Esophagus muscularis mucosa (tissue), 4 donors: ENCODE data around the gene SND1.

Experiments used
- EP300 ChIP-seq: sonication (generic); formaldehyde crosslinking; IDR thresholded peaks from one replicate; pipeline ENCODE4 v1.6.1; 2017; ENCODE audit warnings: antibody characterized with exemption
- POLR2A ChIP-seq: fragments of 450-650 bp; IDR thresholded peaks from one replicate; pipeline ENCODE4 v1.6.1; 2017; ENCODE audit warnings: antibody characterized with exemption, moderate library complexity, mild to moderate bottlenecking, low read depth
- POLR2AphosphoS5 ChIP-seq, 2 donors: sonication (generic); formaldehyde crosslinking; IDR thresholded peaks; one replicate each; pipeline ENCODE4 v1.6.1; 2017; ENCODE audit warnings: antibody characterized with exemption in 2 of 2
- TF ChIP-seq, protein P1 (sequence below), 3 experiments: fragments of 200-600 bp in 2 of 3; fragments of 450-650 bp in 1 of 3; sonication (generic) in 2 of 3; IDR thresholded peaks; one replicate each; pipeline ENCODE4 v1.5.1; 2017 to 2019; ENCODE audit warnings: antibody characterized with exemption in 3 of 3, mild to moderate bottlenecking in 2 of 3, moderate library complexity in 1 of 3

DNA sequence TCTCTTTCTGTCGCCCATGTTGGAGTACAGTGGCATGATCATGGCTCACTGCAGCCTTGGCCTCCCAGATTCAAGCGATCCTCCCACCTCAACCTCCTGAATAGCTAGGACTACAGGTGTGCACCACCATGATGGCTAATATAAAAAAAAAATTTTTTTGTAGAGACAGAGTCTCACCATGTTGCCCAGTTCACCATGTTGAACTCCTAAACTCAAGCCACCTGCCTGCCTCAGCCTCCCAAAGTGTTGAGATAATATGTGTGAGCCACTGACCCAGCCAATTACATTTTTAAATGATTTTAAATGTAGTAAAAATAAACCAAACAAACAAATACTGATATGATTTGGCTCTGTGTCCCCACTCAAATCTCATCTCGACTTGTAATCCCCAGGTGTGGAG, 487.4 kb downstream of the SND1 start:
- TF ChIP-seq POLR2A (no peak), EP300 (no peak), POLR2AphosphoS5 (IDR thresholded peaks at IDR 0.05) (no peak)
- TF ChIP-seq, protein P1, sequence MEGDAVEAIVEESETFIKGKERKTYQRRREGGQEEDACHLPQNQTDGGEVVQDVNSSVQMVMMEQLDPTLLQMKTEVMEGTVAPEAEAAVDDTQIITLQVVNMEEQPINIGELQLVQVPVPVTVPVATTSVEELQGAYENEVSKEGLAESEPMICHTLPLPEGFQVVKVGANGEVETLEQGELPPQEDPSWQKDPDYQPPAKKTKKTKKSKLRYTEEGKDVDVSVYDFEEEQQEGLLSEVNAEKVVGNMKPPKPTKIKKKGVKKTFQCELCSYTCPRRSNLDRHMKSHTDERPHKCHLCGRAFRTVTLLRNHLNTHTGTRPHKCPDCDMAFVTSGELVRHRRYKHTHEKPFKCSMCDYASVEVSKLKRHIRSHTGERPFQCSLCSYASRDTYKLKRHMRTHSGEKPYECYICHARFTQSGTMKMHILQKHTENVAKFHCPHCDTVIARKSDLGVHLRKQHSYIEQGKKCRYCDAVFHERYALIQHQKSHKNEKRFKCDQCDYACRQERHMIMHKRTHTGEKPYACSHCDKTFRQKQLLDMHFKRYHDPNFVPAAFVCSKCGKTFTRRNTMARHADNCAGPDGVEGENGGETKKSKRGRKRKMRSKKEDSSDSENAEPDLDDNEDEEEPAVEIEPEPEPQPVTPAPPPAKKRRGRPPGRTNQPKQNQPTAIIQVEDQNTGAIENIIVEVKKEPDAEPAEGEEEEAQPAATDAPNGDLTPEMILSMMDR (IDR thresholded peaks at IDR 0.05), result no peak
